ENCODE results near the gene CCDC154.
"Not testable (repeated sequence)": the region's sequence is repeated elsewhere in the genome, so short reads cannot be mapped to it uniquely, and the experiment has no call there.

Gene CCDC154

DNA sequence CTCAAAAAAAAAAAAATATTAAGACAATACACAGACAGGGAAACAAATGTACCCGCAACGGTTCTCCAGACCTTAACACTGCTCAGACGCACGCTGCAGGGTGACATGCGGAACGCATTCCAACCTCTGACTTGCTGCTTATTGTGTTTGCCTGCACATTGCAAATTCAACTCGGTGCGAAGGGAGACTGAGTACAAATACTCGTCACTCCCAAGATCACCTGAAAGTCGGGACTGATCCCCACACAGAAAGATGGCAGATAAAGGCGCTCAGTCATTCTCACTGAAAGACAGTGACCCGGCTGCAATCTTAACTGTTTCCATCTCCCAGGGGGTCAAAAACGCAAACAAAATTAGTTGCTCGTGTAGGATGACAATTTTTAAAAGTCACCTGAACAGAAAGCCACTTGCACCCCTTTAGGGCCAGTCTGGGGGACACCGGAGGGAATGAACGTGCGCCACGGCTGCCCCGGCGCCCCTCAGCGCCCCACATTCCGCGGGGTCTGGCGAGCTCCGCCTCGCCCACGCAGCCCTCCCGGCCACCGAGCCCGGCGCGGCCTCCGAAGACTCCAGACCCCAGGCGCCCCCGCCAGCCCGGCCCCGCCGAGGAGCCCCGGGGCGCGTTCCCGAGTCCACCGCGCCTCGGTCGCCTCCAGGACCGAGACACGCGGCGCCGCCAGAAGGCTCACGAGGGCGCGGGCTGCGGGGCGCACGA is 29.9 kb upstream of the CCDC154 start:
- no peak for DNase-seq

DNA sequence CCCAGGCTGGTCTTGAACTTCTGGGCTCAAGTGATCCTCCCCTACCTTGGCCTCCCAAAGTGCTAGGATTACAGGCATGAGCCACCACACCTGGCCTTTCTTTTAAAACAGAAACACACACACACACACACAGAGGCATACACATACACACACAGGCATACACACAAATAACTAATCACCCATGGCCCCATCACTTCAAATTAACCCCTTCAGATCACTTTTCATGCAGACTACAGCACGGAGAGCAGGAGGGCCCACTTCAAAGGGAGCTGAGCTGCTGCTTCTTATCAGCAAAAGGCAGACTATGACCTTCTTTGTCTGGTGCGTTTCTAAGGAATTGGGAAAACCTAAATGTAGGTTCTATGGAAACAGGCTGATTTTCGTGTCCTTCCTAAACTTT is 28.6 kb upstream of the CCDC154 start:
- DNase-seq, result no peak

DNA sequence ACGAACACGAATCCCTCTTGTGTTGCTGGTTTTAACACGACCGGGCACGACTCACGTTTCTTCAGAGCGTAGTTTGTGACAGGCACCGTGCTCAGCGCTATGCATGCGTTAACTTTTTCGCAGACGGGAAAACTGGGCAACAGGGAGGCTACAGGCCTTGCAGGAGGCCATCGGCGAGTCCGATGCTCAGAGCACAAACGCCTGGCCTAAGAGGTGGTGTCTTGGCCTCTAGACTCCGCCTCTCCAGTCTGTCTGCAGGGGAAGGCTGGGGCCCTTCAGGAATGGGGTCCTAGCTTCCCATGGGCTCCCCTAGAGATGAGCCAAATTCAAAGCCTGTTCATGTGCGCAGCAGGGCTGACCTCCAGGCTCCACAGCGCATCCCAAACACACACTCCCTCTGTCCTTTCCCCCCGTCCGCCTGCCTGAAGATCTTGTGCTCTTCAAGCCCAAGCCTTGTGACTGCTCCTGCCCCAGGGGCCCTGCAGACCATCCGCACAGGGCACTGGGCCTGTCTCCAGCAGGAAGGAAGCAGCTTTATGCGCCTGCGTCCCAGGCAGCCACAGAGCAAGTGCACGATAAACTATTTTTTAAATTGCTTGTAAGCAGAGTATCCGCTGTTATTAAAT is 27.3 kb upstream of the CCDC154 start:
- DNase-seq, result no peak

DNA sequence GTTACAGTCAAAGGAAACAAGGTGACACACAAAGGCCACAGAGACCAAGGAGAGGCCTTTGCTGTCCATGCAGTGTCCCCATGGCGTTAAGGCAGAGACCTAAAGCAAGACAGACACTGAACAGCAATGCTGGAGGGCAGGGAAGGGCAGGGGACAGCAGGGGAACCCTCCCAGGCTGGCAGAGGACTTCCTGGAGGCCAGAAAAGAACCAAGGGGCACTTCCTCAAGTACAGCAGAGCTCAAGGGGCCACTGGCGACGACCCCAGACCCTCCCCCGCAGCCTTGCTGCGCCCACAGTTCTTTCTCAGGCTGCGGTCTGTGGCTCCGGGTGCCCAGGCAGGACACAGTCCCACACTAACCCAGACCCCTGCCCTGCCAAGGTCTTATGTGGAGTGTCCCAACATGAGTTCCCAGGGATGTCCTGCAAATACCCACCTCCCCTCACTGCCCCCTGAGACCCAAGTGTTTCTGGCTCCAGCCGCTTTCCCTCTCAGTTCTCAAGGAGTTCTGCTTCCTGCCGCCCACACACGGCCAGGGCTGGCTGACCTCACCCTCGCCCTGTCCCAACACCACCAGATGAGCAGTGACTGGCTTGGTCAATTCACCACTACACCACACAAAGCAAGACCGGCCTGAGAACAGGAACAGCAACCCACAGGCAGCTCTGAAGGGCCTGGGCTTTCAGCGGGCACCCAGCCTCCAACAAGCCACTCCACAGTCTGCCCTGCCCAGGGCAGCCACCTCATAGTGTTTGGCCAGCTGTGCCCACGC is 26.3 kb upstream of the CCDC154 start:
- no peak for DNase-seq

DNA sequence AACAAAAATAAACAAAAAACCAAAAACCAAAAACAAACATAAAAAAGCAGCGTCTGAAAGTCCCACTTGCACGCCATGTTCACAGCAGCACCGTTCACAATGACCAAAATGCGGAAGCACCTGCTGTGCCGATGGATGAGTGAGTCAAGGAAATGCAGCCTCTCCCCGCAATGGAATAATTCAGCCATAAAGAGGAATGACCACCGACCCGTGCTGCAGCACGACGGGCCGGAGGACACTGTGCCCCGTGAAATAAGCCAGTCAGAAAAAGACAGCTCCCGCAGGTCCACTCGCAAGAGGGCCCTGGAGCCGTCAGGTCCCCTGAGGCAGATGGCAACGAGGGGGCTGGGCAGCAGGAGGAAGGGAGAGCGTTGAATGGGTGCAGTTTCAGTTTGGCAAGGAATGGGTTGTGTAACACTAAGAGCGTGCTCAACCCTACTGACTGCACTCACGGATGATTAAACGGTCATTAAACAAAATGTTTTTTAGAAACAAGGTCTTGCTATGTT is 25.4 kb upstream of the CCDC154 start:
- DNase-seq, result no peak

DNA sequence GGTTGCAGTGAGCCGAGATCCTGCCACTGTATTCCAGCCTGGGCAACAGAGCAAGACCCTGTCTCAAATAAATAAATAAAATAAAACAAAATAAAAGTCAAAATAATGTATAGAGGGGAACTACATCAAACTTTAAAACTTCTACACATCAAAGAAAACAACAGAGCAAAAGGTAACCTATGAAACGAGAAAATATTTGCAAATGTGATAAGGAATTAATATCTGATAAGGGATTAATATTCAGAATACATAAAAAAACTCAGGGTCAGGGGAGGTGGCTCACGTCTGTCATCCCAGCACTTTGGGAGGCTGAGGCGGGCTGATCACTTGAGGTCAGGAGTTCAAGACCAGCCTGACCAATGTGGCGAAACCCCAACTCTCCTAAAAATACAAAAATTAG is 24.8 kb upstream of the CCDC154 start:
- DNase-seq, result not testable (repeated sequence)

DNA sequence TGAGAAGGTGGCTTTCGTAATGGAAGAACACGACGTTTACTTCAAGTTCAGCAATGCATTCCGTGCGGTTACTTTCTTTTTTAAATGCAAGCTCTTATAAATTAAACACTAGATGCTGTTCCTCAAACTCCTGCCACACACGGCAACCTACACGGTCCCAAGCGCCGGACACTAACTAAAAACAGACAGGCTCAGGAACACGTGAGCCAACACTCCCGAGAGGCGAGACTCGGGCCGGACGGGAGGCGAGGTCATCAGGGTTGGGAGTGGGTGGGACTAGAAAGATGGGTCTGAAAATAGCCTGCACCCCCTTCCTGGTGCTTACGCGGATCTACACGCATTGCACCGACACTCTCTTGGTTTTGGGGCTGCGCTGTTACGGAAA is 24.1 kb upstream of the CCDC154 start:
- no peak for DNase-seq

DNA sequence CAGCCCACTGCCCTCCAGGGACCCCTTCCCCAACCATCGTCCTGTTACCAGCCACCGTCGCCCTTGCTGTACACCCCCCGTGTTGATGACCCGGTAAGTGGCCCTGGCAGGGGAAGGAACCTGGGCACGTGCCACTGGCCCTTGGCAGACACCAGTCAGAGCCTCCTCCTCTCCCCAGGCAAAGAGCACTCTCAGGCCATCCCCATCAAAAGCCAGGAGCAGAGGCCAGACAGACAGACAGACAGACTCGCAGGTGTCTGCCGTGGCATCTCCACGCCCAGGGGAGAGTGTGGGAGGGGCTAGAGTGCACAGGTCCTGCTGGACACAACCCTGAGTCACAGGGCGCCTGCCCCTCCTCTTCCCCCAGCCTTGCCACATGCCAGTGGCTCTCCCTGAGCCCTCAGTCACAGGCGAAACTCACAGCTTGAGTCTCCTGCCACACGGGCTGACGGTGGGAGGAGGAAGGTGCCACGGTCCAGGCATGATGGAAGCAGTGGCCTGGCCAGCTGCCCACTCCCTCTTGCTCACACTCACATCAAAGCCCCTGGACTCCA is 22.7 kb upstream of the CCDC154 start:
- DNase-seq, result no peak

DNA sequence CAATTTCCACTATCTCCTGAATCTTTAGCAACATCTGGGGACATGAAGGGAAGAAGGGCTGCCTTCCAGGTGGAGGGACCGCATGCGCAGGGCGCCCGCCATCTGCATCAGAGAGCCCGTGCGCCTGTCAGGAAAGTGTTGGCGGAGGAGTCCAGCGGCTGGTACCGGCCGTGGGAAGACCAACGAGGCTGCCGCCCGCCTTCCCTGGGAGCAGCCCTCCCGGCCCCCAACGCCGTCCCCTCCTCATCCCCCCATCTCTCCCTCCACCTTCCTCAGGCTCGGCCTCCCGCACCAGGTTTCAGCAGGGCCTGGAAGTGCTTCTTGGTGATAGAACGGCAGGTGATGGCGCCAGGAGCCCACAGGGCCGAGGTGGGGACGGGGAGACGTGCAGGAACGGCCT is 21.7 kb upstream of the CCDC154 start:
- DNase-seq, result no peak

DNA sequence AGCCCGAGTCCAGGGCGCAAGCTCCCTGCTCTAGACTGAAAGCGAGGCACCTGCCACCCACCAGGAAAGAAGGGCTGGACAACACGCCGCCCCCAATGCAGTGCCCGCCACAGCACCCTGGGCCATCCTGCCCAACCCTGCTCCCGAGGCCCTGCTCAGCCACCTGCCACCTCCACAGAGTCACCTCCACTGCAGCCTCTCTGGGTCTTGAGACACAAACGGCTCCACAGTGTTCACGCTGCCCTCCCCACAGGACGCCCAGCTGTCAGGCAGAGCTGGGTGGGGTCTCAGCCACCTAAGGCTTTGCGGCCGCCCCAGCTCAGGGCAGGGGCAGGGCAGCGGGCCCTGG is 21.2 kb upstream of the CCDC154 start:
- no peak for DNase-seq

DNA sequence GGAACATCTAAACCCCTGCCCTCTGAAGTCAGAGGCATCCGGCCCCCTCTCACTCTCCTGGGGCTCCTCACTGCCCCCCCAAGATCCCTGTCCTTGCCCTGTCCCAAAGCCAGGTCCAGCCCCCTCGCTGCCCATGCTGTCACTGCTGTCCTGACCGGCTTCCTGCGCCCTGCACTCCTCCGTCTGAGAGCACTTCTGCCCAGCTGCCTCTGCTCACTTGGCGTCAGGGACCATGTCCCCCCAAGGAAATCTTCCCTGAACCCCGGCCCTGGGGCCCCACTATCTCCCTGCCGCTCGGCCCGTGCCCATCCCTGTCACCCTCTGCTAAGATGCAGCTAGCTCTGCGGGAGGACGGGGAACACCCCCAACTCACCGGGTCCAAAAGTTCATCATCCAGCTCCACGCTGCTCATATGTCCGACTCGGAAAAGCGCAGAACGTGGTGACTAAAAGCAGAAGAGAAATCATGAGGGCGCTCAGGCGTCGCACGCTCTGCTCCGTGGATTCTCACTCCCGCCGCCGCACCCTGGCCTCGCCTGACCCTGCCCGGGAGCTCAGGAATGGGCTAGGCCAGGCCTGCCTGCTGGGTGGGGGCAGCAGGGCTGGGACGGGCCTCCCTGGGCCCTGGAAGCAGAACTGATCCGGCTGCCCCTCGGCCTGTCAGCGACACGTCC is 20.7 kb upstream of the CCDC154 start:
- no peak for DNase-seq

DNA sequence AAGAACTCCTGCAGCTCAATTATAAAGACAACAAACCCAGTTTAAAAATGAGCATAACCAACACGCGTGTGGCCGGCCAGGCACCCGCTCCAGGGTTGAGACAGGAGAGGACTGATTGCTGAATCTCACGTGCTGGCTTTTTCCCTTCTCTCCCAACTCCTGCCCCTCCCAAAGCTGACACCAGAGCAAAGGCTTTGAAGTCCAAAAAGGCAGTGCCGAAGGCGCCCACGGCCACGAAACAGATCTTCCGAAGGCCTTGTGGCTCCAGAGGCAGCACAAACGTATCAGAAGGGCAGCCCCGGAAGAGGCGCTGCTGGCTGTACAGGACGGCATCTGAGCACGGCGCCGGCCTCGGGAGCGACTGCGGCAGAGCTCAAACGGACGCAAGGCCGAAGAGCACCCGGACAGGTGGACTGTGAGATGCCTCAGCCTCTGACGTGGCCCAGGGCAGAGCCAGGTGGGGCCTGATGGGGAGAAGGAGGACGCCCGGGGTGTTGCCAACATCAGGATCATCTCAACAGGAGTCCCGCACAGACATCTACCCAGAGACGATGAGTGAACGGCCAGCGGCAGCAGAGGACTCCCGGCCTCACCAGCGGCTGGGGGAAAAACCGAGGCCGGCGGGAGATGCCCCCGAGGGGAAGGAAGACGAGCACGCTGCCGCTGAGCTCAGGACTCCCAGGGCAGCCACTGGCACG is 20.0 kb upstream of the CCDC154 start:
- no peak for DNase-seq

DNA sequence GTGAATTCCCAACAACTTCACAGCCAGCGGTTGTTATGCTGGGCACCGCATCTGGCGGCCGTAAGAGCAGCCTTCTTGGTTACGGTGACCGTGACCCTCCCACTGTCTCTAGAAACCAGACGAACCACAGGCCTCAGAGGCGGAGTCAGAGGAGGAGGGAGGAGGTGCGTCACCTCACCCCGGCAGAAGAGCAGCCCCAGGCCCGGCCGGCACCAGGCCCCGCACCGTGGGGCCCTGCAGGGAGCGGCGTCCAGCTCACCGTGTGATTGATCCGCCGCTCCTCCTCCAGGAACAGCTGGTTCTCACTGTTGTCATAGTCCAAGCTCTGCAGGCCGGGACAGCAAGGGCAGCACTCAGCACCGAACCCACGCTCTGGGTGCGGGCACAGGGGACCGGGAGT is 16.8 kb upstream of the CCDC154 start:
- no peak for DNase-seq

DNA sequence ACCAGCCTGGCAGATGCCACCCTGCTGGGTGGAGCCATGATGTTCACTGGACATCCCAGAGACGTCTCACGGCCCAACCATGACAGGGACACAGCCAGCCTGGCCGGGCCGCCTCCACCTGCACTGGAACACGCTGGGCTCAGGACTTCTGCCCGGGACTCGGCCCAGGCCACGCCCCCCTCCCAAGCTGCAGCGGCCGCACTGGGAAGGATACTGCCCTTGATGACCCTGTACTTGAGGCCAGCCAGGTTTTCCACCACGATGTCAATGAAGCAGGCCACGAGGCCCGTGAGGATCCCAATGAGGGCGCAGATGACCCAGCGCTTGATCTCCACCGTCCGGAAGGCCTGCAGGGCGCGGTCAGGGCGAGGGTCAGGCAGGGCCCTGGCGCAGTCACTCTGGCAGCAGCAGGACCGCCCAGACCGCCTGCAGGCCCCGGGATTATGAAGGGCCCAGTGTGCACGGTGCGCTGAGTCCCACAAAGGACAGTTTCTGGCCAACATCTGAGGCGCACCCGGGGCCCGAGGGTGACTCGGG is 16.3 kb upstream of the CCDC154 start:
- no peak for DNase-seq

DNA sequence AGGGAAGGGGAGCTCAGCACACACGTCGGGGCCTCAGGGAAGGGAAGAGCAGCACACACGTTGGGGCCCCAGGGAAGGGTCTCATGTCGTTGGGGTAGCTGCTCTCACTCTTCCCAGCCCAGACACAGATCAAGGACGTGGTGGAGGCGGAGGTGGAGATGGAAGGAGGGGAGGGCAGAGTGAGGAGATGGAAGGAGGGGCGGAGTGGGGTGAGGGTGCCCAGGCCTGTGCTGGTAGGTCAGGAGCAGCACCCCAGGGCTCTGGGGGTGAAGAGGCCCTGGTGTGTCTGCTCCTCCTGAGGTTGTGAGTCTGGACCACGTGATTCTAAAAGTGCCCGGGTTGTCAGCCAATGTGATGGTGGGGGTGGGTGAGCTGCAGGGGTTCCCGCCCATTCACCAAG is 15.6 kb upstream of the CCDC154 start:
- no peak for DNase-seq

DNA sequence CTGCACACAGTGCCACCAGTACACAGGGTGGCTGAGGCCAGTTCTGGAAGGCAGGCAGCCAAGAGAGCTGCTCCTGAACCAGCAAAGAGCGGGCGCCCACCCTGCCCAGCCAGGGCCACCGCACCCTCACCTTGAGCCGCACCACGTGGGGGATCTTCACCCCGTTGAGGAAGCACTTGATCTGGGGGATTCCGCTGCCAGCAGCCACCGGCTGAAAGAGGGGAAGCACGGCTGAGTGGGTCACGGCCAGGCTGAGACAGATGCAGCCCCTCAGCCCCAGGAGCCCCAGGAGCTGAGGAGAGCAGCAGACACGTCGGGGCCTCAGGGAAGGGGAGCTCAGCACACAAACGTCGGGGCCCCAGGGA is 14.6 kb upstream of the CCDC154 start:
- DNase-seq, result no peak

DNA sequence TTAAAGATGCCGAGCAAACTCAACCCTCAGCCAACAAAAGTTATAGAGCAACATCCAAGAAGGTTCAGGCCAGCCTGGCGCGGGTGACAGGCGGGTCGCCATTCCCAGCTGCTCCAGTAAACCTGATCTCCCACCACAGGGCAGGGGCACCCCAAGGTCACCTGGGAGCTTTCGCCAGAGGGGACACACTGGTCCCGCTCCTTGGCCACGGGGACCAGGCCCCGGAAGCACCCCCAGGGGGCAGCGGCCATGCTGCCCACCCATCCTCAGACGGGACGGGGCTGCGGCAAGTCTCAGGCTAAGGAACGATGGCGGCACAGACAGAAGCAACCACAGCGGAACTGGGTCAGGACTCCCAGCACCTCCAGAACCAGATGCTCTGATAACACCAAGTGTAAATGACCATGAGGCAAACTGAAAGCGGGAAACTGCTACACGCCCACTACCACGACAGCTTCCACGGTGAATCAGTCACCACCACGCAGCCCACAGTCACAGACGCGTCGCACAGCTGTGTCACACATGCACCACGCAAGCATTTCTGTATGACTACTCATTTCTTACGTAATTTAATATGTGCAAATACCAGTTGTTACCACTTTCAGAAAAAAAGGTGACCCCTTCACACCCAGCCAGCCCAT is 14.1 kb upstream of the CCDC154 start:
- DNase-seq, result no peak

DNA sequence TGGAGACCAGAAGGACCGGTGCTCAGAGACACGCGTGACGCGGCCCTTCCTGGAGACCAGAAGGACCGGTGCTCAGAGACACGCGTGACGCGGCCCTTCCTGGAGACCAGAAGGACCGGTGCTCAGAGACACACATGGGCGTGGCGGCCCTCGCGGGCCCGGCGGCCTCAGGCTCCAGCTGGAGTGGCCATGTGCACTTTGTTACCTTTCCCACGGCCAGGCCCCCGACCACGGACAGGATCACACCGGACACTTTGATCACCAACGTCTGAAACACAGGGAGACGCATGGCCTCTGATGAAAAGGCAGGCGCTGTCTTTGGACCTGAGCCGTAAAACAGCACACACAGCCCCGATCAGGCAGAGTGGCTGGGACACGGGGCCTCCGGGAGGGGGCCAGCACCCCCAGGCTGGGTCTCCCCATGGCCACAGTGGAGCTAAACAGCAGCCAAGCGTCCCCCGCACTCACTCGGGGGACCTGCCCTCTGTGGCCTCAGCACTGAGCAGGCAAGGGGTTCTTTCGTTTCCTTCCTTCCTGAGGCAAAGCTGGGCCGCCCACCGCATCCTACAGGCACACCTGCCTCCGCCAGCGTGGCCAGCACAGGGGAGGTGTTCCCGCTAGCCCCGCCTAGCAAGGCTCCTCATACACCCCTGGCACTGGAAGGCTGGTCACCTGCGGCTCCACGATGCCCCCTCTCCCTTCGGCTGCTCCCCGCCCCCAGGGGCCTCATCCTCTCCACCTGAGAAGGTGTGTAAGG is 13.3 kb upstream of the CCDC154 start:
- no peak for DNase-seq

DNA sequence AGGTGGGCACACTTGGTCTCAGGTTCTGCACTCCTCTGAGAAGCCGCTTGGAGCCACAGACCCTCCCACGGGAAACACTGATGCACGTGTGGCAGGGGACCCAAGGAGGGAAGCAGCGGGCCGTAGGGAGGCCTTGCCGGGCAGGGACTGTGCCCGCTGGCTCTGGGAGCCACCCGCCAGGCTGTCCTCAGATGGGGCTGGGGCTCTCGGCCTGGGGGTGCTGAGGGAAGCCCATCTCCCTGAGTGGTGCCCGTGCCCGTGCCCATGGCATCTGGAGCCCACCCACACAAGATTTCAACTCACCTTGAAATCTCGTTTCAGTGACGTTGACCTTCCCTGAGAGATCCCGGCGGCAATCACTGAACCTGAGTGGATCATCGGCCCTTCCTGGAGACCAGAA is 12.6 kb upstream of the CCDC154 start:
- no peak for DNase-seq

DNA sequence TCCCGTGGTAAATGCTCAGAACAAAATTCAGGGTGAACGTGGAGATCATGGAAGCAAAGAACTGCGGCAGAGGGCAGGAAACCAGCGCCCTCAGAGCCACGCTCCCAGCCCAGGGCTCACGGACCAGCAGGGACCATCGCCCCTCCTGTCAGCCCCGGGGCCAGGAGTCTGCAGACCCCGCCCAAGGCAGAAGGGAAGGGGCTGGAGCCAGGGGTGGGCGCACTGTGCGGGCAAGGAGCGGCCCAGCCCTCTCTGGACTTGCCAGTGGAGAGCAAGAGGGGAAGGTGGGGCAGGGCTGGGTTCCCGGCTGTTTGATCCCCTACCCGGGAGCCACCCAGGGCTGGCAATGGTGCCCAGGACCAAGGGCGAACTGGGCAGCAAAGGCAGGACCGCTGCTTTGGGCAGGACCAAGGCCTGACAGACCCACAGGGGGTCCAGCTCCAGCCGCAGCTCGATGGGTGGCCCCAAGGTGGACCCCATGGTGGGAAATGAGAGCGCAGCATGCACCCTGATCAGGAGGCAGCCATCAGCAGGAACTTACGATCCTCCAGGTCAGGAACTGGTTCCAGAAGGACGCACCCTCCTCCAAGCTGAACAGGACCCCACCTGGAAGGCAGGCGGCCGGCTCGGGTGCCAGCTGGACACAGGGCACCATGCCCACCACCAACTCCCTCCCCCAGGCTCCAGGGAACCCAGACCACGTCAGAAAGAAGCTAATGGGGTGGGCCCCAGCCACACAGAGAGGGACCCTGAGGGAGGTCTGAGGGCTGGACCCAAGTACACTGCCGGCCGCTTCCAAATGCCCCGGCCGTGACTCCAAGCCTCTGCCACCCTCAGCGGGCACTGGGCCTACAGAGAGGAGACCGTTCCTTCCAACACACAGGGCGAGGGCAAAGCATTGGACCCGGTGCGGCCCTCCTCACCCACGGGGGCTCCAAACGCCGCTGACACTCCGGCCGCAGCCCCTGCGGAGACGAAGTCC is 11.1 kb upstream of the CCDC154 start:
- no peak for DNase-seq
